WTC11 (cell line): ENCODE data around the gene IL18BP. TPM values are rescaled to one million over a fixed set of nuclear protein-coding genes. Genes with fewer than 3 reads are reported as not detected.
A peak's percentile ranks its signal among the peaks of the same experiment; 100 is the strongest.

Experiments
- ATAC-seq: fragments of 200-7000 bp; cut with Tn5 transposase; 2 replicates; pipeline ENCODE4 v1.10.0; 2021; ENCODE audit warnings: mild to moderate bottlenecking, moderate library complexity
- CTCF ChIA-PET: fragments of 300-600 bp; sonication (Branson Sonifier 250); formaldehyde crosslinking; loops from one replicate; lab custom pipeline; 2021; ENCODE audit warnings: antibody characterized with exemption; lab: Charles Lee
- POLR2A ChIA-PET: fragments of 350-600 bp; sonication (Branson Sonifier 250); formaldehyde crosslinking; loops from one replicate; lab custom pipeline; 2021; ENCODE audit warnings: antibody characterized with exemption; lab: Charles Lee
- DNase-seq: peaks from one replicate; pipeline ENCODE4 v3.0.0; 2021; ENCODE audit warnings: low spot score
- H3K27ac Mint-ChIP-seq: 2 replicates; pipeline ENCODE4 v1.8.0; 2021; ENCODE audit warnings: mixed read lengths
- H3K27me3 Mint-ChIP-seq: 2 replicates; pipeline ENCODE4 v1.8.0; 2021; ENCODE audit warnings: low read depth, mild to moderate bottlenecking, moderate library complexity, mixed read lengths
- H3K36me3 Mint-ChIP-seq: 2 replicates; pipeline ENCODE4 v1.8.0; 2021; ENCODE audit warnings: mixed read lengths
- H3K4me1 Mint-ChIP-seq: 2 replicates; pipeline ENCODE4 v1.8.0; 2022; ENCODE audit warnings: mixed read lengths
- H3K4me3 Mint-ChIP-seq: 2 replicates; pipeline ENCODE4 v1.8.0; 2021; ENCODE audit warnings: mild to moderate bottlenecking, moderate library complexity, mixed read lengths
- H3K9me3 Mint-ChIP-seq: 2 replicates; pipeline ENCODE4 v1.8.0; 2021; ENCODE audit warnings: mixed read lengths
- ATF1 ChIP-seq: sonication (generic); formaldehyde crosslinking; IDR thresholded peaks from 2 replicates; pipeline ENCODE4 v1.8.1; 2023; ENCODE audit warnings: mild to moderate bottlenecking, moderate library complexity, missing genetic modification reagents
- ATF2 ChIP-seq: sonication (generic); formaldehyde crosslinking; IDR thresholded peaks from 2 replicates; pipeline ENCODE4 v1.8.1; 2022; ENCODE audit warnings: low read depth, missing genetic modification reagents, borderline replicate concordance
- GTF2I ChIP-seq: fragments of 250-450 bp; sonication (Bioruptor Pico); conservative IDR thresholded peaks from 2 replicates; pipeline ENCODE4 v1.4.0; 2021; ENCODE audit warnings: mild to moderate bottlenecking
- HMGA2 ChIP-seq: fragments of 250-450 bp; sonication (Bioruptor Pico); IDR thresholded peaks from 2 replicates; pipeline ENCODE4 v1.4.0; 2021; ENCODE audit warnings: mild to moderate bottlenecking, moderate library complexity
- JUN ChIP-seq: sonication (generic); formaldehyde crosslinking; IDR thresholded peaks from 2 replicates; pipeline ENCODE4 v1.8.0; 2023; ENCODE audit warnings: mild to moderate bottlenecking, missing genetic modification reagents
- MAX ChIP-seq: sonication (generic); formaldehyde crosslinking; IDR thresholded peaks from 2 replicates; pipeline ENCODE4 v1.8.0; 2022; ENCODE audit warnings: mild to moderate bottlenecking, missing genetic modification reagents
- NFE2L1 ChIP-seq: sonication (generic); formaldehyde crosslinking; IDR thresholded peaks from 2 replicates; pipeline ENCODE4 v1.8.1; 2023; ENCODE audit warnings: missing genetic modification reagents
- NR1H2 ChIP-seq: sonication (generic); formaldehyde crosslinking; IDR thresholded peaks from 2 replicates; pipeline ENCODE4 v1.9.0; 2021; ENCODE audit warnings: mild to moderate bottlenecking, moderate library complexity, missing genetic modification reagents
- RORB ChIP-seq: fragments of 250-450 bp; sonication (Bioruptor Pico); IDR thresholded peaks from 2 replicates; pipeline ENCODE4 v1.9.0; 2021; ENCODE audit warnings: mild to moderate bottlenecking
- SMAD4 ChIP-seq: sonication (generic); formaldehyde crosslinking; IDR thresholded peaks from 2 replicates; pipeline ENCODE4 v1.8.0; 2022; ENCODE audit warnings: mild to moderate bottlenecking, missing genetic modification reagents
- STAT6 ChIP-seq: sonication (generic); formaldehyde crosslinking; conservative IDR thresholded peaks from 2 replicates; pipeline ENCODE4 v1.8.1; 2023; ENCODE audit warnings: mild to moderate bottlenecking, low read depth, missing genetic modification reagents, moderate library complexity
- ZNF121 ChIP-seq: sonication (generic); formaldehyde crosslinking; IDR thresholded peaks from 2 replicates; pipeline ENCODE4 v1.8.0; 2023; ENCODE audit warnings: missing genetic modification reagents
- ZNF219 ChIP-seq: sonication (generic); formaldehyde crosslinking; IDR thresholded peaks from 2 replicates; pipeline ENCODE4 v1.8.0; 2023; ENCODE audit warnings: missing genetic modification reagents, mild to moderate bottlenecking, borderline replicate concordance
- ZNF232 ChIP-seq: sonication (generic); formaldehyde crosslinking; IDR thresholded peaks from 2 replicates; pipeline ENCODE4 v1.8.0; 2022; ENCODE audit warnings: mild to moderate bottlenecking, missing genetic modification reagents
- total RNA-seq: library from RNA; stranded (reverse); gene quantifications from 3 replicates; pipeline ENCODE4 v1.2.3, GENCODE V29; 2021
- TF ChIP-seq, protein P1 (sequence below): fragments of 200-600 bp; IDR thresholded peaks from 2 replicates; pipeline ENCODE4 v1.8.0; 2022; ENCODE audit warnings: antibody characterized with exemption
- TF ChIP-seq, protein P2 (sequence below): fragments of 250-450 bp; sonication (Bioruptor Pico); IDR thresholded peaks from 2 replicates; pipeline ENCODE4 v1.8.0; 2021; ENCODE audit warnings: mild to moderate bottlenecking
- TF ChIP-seq, protein P3 (sequence below): sonication (generic); formaldehyde crosslinking; IDR thresholded peaks from 2 replicates; pipeline ENCODE4 v1.8.0; 2022; ENCODE audit warnings: mild to moderate bottlenecking, missing genetic modification reagents
- TF ChIP-seq, protein P4 (sequence below): fragments of 250-450 bp; sonication (Bioruptor Pico); IDR thresholded peaks from 2 replicates; pipeline ENCODE4 v1.9.0; 2021; ENCODE audit warnings: mild to moderate bottlenecking

Gene IL18BP
- total RNA-seq, 1 experiment from 2014 or later = 17.3 TPM

DNA sequence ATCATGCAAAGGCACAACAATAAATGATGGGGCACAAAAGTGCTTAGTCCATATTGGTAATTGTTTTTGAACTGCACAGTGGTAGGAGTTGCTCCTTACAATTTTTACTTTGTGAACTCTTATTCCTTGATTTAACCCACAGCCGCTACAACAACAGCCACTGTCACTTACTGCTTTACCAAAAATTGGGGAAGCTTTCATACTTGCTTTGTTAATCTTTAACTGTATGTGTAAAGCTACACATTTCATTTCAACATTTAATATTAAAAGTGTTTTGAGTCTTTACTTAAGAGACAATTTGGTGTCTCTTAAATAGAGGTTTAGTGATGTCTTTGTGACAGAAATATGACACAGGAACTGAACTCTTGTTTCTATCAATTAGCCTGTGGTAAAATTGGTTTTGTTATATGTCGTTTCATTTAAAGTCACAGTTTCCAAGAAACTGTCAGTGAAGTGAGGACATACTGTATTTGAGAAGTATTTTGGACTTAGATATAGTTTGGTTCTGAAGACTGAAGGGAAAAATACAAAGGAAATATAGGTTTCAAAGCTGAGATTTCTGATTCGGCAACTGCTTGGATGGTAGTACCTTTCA, 6.5 kb upstream of the IL18BP start (continued):
- TF ChIP-seq RORB (CRISPR knock-in tag) (no peak), STAT6 (CRISPR knock-in tag) (no peak), HMGA2 (CRISPR knock-in tag) (no peak), SMAD4 (CRISPR knock-in tag) (no peak), ZNF219 (CRISPR knock-in tag) (no peak)
- TF ChIP-seq, protein P1, sequence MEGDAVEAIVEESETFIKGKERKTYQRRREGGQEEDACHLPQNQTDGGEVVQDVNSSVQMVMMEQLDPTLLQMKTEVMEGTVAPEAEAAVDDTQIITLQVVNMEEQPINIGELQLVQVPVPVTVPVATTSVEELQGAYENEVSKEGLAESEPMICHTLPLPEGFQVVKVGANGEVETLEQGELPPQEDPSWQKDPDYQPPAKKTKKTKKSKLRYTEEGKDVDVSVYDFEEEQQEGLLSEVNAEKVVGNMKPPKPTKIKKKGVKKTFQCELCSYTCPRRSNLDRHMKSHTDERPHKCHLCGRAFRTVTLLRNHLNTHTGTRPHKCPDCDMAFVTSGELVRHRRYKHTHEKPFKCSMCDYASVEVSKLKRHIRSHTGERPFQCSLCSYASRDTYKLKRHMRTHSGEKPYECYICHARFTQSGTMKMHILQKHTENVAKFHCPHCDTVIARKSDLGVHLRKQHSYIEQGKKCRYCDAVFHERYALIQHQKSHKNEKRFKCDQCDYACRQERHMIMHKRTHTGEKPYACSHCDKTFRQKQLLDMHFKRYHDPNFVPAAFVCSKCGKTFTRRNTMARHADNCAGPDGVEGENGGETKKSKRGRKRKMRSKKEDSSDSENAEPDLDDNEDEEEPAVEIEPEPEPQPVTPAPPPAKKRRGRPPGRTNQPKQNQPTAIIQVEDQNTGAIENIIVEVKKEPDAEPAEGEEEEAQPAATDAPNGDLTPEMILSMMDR = no peak
- TF ChIP-seq, protein P2, sequence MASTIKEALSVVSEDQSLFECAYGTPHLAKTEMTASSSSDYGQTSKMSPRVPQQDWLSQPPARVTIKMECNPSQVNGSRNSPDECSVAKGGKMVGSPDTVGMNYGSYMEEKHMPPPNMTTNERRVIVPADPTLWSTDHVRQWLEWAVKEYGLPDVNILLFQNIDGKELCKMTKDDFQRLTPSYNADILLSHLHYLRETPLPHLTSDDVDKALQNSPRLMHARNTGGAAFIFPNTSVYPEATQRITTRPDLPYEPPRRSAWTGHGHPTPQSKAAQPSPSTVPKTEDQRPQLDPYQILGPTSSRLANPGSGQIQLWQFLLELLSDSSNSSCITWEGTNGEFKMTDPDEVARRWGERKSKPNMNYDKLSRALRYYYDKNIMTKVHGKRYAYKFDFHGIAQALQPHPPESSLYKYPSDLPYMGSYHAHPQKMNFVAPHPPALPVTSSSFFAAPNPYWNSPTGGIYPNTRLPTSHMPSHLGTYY (CRISPR knock-in tag) = no peak
- TF ChIP-seq, protein P3, sequence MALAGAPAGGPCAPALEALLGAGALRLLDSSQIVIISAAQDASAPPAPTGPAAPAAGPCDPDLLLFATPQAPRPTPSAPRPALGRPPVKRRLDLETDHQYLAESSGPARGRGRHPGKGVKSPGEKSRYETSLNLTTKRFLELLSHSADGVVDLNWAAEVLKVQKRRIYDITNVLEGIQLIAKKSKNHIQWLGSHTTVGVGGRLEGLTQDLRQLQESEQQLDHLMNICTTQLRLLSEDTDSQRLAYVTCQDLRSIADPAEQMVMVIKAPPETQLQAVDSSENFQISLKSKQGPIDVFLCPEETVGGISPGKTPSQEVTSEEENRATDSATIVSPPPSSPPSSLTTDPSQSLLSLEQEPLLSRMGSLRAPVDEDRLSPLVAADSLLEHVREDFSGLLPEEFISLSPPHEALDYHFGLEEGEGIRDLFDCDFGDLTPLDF (CRISPR knock-in tag) = no peak

DNA sequence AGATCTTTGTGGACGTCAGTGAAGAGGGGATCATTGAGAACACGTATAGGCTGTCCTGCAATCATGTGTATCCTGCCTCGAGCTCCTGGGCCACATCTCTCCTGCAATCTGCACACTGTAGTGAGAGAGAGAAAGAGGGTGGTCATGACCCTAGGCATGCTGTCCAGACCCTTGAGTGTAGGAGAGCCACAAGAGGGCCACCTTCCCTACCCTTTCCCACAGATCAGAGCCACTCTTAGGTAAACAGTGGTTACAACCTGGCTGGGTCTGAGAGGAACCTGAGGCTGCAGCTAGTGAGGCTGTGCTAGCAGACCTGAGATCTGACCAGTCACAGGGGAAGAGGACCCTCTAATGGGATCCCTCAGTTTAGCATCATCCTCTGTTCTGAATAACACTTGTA, 3.9 kb upstream of the IL18BP start:
- no peaks in the 10 kb centered on the region for H3K9me3 Mint-ChIP-seq
- no peak for DNase-seq
- CTCF ChIA-PET = interaction anchor here (0.9 to 1.2 kb wide), 3 partner anchors 31 to 149 kb away, joined by 3 to 4 read pairs (median 4); no protein-coding TSS in a partner anchor

DNA sequence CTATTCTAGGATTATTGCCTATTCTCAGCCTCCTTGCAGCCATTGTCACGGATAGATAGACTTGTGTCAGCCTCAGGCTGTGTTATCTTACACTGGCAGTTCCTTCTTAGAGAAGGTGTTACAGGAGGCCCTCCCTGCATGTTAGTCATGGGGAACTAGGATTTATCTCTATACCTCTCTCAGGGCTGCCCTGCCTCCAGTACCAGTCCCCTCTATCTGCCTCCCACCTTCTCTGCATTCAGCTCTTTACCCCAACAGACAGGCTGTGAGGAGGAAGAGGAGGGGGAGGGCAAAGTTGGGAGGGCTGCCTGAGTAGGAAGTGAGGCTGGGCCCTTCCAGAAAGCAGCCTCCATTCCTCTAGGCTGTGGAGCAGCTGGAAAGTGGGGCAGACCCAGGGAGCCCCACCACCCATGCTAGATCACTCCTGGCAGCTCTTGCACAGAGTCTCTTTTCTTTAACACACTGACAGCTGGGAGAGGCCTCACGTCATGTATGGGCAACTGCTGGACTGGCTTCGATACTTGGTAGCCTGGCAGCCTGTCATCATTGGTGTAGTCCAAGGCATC, 2.9 kb upstream of the IL18BP start:
- H3K9me3 Mint-ChIP-seq = no peaks in the 10 kb centered on the region
- no peak overlapping the region for H3K4me3 Mint-ChIP-seq
- H3K27me3 Mint-ChIP-seq = no peaks in the 10 kb centered on the region
- POLR2A ChIA-PET = no interaction called here
- DNase-seq (no peak), ATAC-seq (no peak)
- no peak overlapping the region for H3K27ac Mint-ChIP-seq
- peaks cover 15% of the 10 kb centered on the region for H3K36me3 Mint-ChIP-seq
- no peaks in the 10 kb centered on the region for H3K4me1 Mint-ChIP-seq
- CTCF ChIA-PET = interaction anchor here (0.9 to 1.1 kb wide), 2 partner anchors 30 to 95 kb away, joined by 3 to 4 read pairs; no protein-coding TSS in a partner anchor
- TF ChIP-seq, protein P1 = no peak
- TF ChIP-seq SMAD4 (CRISPR knock-in tag) (no peak), ZNF121 (CRISPR knock-in tag) (no peak), ZNF232 (CRISPR knock-in tag) (no peak), GTF2I (CRISPR knock-in tag) (no peak), ATF1 (no peak), ZNF219 (CRISPR knock-in tag) (no peak), ATF2 (CRISPR knock-in tag) (no peak)
- TF ChIP-seq, protein P4, sequence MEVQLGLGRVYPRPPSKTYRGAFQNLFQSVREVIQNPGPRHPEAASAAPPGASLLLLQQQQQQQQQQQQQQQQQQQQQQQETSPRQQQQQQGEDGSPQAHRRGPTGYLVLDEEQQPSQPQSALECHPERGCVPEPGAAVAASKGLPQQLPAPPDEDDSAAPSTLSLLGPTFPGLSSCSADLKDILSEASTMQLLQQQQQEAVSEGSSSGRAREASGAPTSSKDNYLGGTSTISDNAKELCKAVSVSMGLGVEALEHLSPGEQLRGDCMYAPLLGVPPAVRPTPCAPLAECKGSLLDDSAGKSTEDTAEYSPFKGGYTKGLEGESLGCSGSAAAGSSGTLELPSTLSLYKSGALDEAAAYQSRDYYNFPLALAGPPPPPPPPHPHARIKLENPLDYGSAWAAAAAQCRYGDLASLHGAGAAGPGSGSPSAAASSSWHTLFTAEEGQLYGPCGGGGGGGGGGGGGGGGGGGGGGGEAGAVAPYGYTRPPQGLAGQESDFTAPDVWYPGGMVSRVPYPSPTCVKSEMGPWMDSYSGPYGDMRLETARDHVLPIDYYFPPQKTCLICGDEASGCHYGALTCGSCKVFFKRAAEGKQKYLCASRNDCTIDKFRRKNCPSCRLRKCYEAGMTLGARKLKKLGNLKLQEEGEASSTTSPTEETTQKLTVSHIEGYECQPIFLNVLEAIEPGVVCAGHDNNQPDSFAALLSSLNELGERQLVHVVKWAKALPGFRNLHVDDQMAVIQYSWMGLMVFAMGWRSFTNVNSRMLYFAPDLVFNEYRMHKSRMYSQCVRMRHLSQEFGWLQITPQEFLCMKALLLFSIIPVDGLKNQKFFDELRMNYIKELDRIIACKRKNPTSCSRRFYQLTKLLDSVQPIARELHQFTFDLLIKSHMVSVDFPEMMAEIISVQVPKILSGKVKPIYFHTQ (CRISPR knock-in tag) = no peak

More for the DNA sequence above, 3.9 kb upstream of the IL18BP start:
- Mint-ChIP-seq H3K4me3 (no peak overlapping the region), H3K36me3 (peaks cover 19% of the 10 kb centered on the region)
- no peak for TF ChIP-seq NR1H2 (CRISPR knock-in tag)
- TF ChIP-seq MAX (CRISPR knock-in tag) = no peak
- no peak for TF ChIP-seq NFE2L1
- no peak for TF ChIP-seq JUN (CRISPR knock-in tag)
- TF ChIP-seq, all 79 proteins: peak for 0
- peak; percentile 58 for ATAC-seq
- Mint-ChIP-seq H3K27me3 (no peaks in the 10 kb centered on the region), H3K4me1 (no peaks in the 10 kb centered on the region), H3K27ac (no peak overlapping the region)
- POLR2A ChIA-PET = no interaction called here
